Measurements from ENCODE around the gene MTARC1. TPM values are rescaled to one million over a fixed set of nuclear protein-coding genes. Genes with fewer than 3 reads are reported as not detected.

The MTARC1 gene
- total RNA-seq (not detected), polyA plus RNA-seq (not detected)

GRCh38 chr1:220786337-220787068 is at the start of gene MTARC1:
TSS of gene MTARC1 (plus strand) at chr1:220786913. CDS start at chr1:220786945, 32 bp downstream.
- Histone ChIP-seq H3K27ac (ENCODE audit: insufficient read depth, low read length, poor library complexity, severe bottlenecking) (no peak within 1 kb of the TSS), H3K4me1 (ENCODE audit: control insufficient read depth, insufficient read depth, low read length, poor library complexity, severe bottlenecking) (no peaks in the 10 kb centered on the region), H3K27me3 (ENCODE audit: control insufficient read depth, insufficient read depth, low read length) (peaks cover 10% of the 10 kb centered on the region), H3K36me3 (ENCODE audit: control insufficient read depth, insufficient read depth, low read length) (no peaks in the 10 kb centered on the region), H3K9me3 (ENCODE audit: control insufficient read depth in 2 of 2, low read length in 2 of 2) (no peaks in the 10 kb centered on the region), H3K4me3 (ENCODE audit: low read depth, low read length) (no peak within 1 kb of the TSS)
- no peak within 1 kb of the TSS for H3K27ac Mint-ChIP-seq
- no peaks in the 10 kb centered on the region for H3K36me3 Mint-ChIP-seq
- H3K27me3 Mint-ChIP-seq = peaks cover 52% of the 10 kb centered on the region
- no peaks in the 10 kb centered on the region for H3K9me3 Mint-ChIP-seq
- ATAC-seq (ENCODE audit: low read depth in 2 of 2) (no peak), DNase-seq (no peak)
- no peak within 1 kb of the TSS for H3K4me3 Mint-ChIP-seq
- H3K4me1 Mint-ChIP-seq = no peaks in the 10 kb centered on the region

GRCh38 chr1:220741349-220741748 is 45.4 kb upstream of the MTARC1 start:
- peaks cover 0 to 6% (median 0%) of the 10 kb centered on the region in 7 donors for H3K9me3 Mint-ChIP-seq
- no peaks in the 10 kb centered on the region for H3K36me3 Mint-ChIP-seq
- Histone ChIP-seq H3K4me1 (ENCODE audit: control insufficient read depth, insufficient read depth, low read length, poor library complexity, severe bottlenecking) (no peaks in the 10 kb centered on the region), H3K4me3 (ENCODE audit: low read depth, low read length) (no peak overlapping the region), H3K36me3 (ENCODE audit: control insufficient read depth, insufficient read depth, low read length) (no peaks in the 10 kb centered on the region), H3K27ac (ENCODE audit: insufficient read depth, low read length, poor library complexity, severe bottlenecking) (no peak overlapping the region), H3K27me3 (ENCODE audit: control insufficient read depth, insufficient read depth, low read length) (peaks cover 3% of the 10 kb centered on the region), H3K9me3 (ENCODE audit: control insufficient read depth in 2 of 2, low read length in 2 of 2) (no peaks in the 10 kb centered on the region)
- peaks cover 13% of the 10 kb centered on the region for H3K27me3 Mint-ChIP-seq
- peaks cover 0 to 2% (median 0%) of the 10 kb centered on the region in 4 donors for H3K4me1 Mint-ChIP-seq
- ATAC-seq (ENCODE audit: low read depth in 2 of 2) (no peak), DNase-seq (no peak)
- no peak overlapping the region for H3K27ac Mint-ChIP-seq
- no peak overlapping the region for H3K4me3 Mint-ChIP-seq

- no peak overlapping the region for H3K27ac ChIP-seq (ENCODE audit: insufficient read depth, low read length, poor library complexity, severe bottlenecking)
- H3K4me3 ChIP-seq (ENCODE audit: low read depth, low read length) = no peak overlapping the region
- H3K4me1 ChIP-seq (ENCODE audit: control insufficient read depth, insufficient read depth, low read length, poor library complexity, severe bottlenecking) = no peaks in the 10 kb centered on the region
- DNase-seq = no peak
- H3K36me3 ChIP-seq (ENCODE audit: control insufficient read depth, insufficient read depth, low read length) = no peaks in the 10 kb centered on the region
- no peak for ATAC-seq (ENCODE audit: low read depth in 2 of 2)
- H3K9me3 Mint-ChIP-seq = peaks cover 0 to 6% (median 0%) of the 10 kb centered on the region in 7 donors
- H3K27ac Mint-ChIP-seq = no peak overlapping the region
- H3K27me3 Mint-ChIP-seq = peaks cover 18% of the 10 kb centered on the region
- no peak overlapping the region for H3K4me3 Mint-ChIP-seq
- peaks cover 0 to 2% (median 0%) of the 10 kb centered on the region in 4 donors for H3K4me1 Mint-ChIP-seq
- H3K27me3 ChIP-seq (ENCODE audit: control insufficient read depth, insufficient read depth, low read length) = peaks cover 7% of the 10 kb centered on the region
- no peaks in the 10 kb centered on the region for H3K36me3 Mint-ChIP-seq
- H3K9me3 ChIP-seq (ENCODE audit: control insufficient read depth in 2 of 2, low read length in 2 of 2) = no peaks in the 10 kb centered on the region
Measured at GRCh38 chr1:220741825-220742224, 44.9 kb upstream of the MTARC1 start.

- Histone ChIP-seq H3K9me3 (ENCODE audit: control insufficient read depth in 2 of 2, low read length in 2 of 2) (no peaks in the 10 kb centered on the region), H3K27me3 (ENCODE audit: control insufficient read depth, insufficient read depth, low read length) (peaks cover 11% of the 10 kb centered on the region), H3K4me3 (ENCODE audit: low read depth, low read length) (no peak overlapping the region), H3K36me3 (ENCODE audit: control insufficient read depth, insufficient read depth, low read length) (no peaks in the 10 kb centered on the region), H3K27ac (ENCODE audit: insufficient read depth, low read length, poor library complexity, severe bottlenecking) (no peak overlapping the region), H3K4me1 (ENCODE audit: control insufficient read depth, insufficient read depth, low read length, poor library complexity, severe bottlenecking) (no peaks in the 10 kb centered on the region)
- peaks cover 0 to 6% (median 0%) of the 10 kb centered on the region in 7 donors for H3K9me3 Mint-ChIP-seq
- peaks cover 23% of the 10 kb centered on the region for H3K27me3 Mint-ChIP-seq
- H3K4me3 Mint-ChIP-seq = no peak overlapping the region
- ATAC-seq (ENCODE audit: low read depth in 2 of 2) = no peak
- no peak for DNase-seq
- no peaks in the 10 kb centered on the region for H3K36me3 Mint-ChIP-seq
- H3K4me1 Mint-ChIP-seq = peaks cover 0 to 2% (median 0%) of the 10 kb centered on the region in 4 donors
- H3K27ac Mint-ChIP-seq = peak overlapping the region in 1 of 3 donors; percentile 28
Measured at GRCh38 chr1:220742520-220742919, 44.2 kb upstream of the MTARC1 start.

- DNase-seq = no peak
- no peaks in the 10 kb centered on the region for H3K36me3 Mint-ChIP-seq
- H3K9me3 ChIP-seq (ENCODE audit: control insufficient read depth in 2 of 2, low read length in 2 of 2) = no peaks in the 10 kb centered on the region
- H3K27me3 Mint-ChIP-seq = peaks cover 51% of the 10 kb centered on the region
- no peak overlapping the region for H3K27ac Mint-ChIP-seq
- peaks cover 22% of the 10 kb centered on the region for H3K27me3 ChIP-seq (ENCODE audit: control insufficient read depth, insufficient read depth, low read length)
- H3K36me3 ChIP-seq (ENCODE audit: control insufficient read depth, insufficient read depth, low read length) = no peaks in the 10 kb centered on the region
- peaks cover 8% of the 10 kb centered on the region for H3K4me1 ChIP-seq (ENCODE audit: control insufficient read depth, insufficient read depth, low read length, poor library complexity, severe bottlenecking)
- no peak for ATAC-seq (ENCODE audit: low read depth in 2 of 2)
- H3K4me3 Mint-ChIP-seq = no peak overlapping the region
- no peak overlapping the region for H3K4me3 ChIP-seq (ENCODE audit: low read depth, low read length)
- peaks cover 0 to 6% (median under 1%) of the 10 kb centered on the region in 4 donors for H3K4me1 Mint-ChIP-seq
- H3K27ac ChIP-seq (ENCODE audit: insufficient read depth, low read length, poor library complexity, severe bottlenecking) = no peak overlapping the region
- H3K9me3 Mint-ChIP-seq = peaks cover 0 to 5% (median 0%) of the 10 kb centered on the region in 7 donors
Measured at GRCh38 chr1:220746851-220747250, 39.9 kb upstream of the MTARC1 start.

GRCh38 chr1:220747437-220748088 is 39.1 kb upstream of the MTARC1 start:
- Histone ChIP-seq H3K27ac (ENCODE audit: insufficient read depth, low read length, poor library complexity, severe bottlenecking) (no peak overlapping the region), H3K36me3 (ENCODE audit: control insufficient read depth, insufficient read depth, low read length) (no peaks in the 10 kb centered on the region), H3K4me1 (ENCODE audit: control insufficient read depth, insufficient read depth, low read length, poor library complexity, severe bottlenecking) (peaks cover 8% of the 10 kb centered on the region), H3K27me3 (ENCODE audit: control insufficient read depth, insufficient read depth, low read length) (peaks cover 22% of the 10 kb centered on the region), H3K9me3 (ENCODE audit: control insufficient read depth in 2 of 2, low read length in 2 of 2) (no peaks in the 10 kb centered on the region), H3K4me3 (ENCODE audit: low read depth, low read length) (no peak overlapping the region)
- peaks cover 52% of the 10 kb centered on the region for H3K27me3 Mint-ChIP-seq
- H3K4me3 Mint-ChIP-seq = peak overlapping the region in 2 of 4 donors; percentile 66 to 67
- H3K9me3 Mint-ChIP-seq = peaks cover 0 to 5% (median 0%) of the 10 kb centered on the region in 7 donors
- no peaks in the 10 kb centered on the region for H3K36me3 Mint-ChIP-seq
- no peak for ATAC-seq (ENCODE audit: low read depth in 2 of 2)
- peaks cover 0 to 6% (median under 1%) of the 10 kb centered on the region in 4 donors for H3K4me1 Mint-ChIP-seq
- H3K27ac Mint-ChIP-seq = no peak overlapping the region
- no peak for DNase-seq

- H3K4me3 ChIP-seq (ENCODE audit: low read depth, low read length) = no peak within 1 kb of the TSS
Measured at GRCh38 chr1:220748089-220748934, 38.4 kb upstream of the MTARC1 start, which contains the start of gene MTARC2. TSS of gene MTARC2 (plus strand) at chr1:220748322. CDS start at chr1:220748532, 210 bp downstream.

More at GRCh38 chr1:220748089-220748934, 38.4 kb upstream of the MTARC1 start, which contains the start of gene MTARC2:
- Histone ChIP-seq H3K27ac (ENCODE audit: insufficient read depth, low read length, poor library complexity, severe bottlenecking) (no peak within 1 kb of the TSS), H3K27me3 (ENCODE audit: control insufficient read depth, insufficient read depth, low read length) (peaks cover 22% of the 10 kb centered on the region), H3K36me3 (ENCODE audit: control insufficient read depth, insufficient read depth, low read length) (no peaks in the 10 kb centered on the region), H3K9me3 (ENCODE audit: control insufficient read depth in 2 of 2, low read length in 2 of 2) (no peaks in the 10 kb centered on the region), H3K4me1 (ENCODE audit: control insufficient read depth, insufficient read depth, low read length, poor library complexity, severe bottlenecking) (peaks cover 8% of the 10 kb centered on the region)
- Mint-ChIP-seq H3K4me1 (peaks cover 0 to 6% (median under 1%) of the 10 kb centered on the region in 4 donors), H3K4me3 (peak within 1 kb of the TSS in 2 of 4 donors; percentile 66 to 67), H3K36me3 (no peaks in the 10 kb centered on the region), H3K27ac (no peak within 1 kb of the TSS), H3K27me3 (peaks cover 52% of the 10 kb centered on the region), H3K9me3 (peaks cover 0 to 5% (median 0%) of the 10 kb centered on the region in 7 donors)
- DNase-seq (no peak), ATAC-seq (ENCODE audit: low read depth in 2 of 2) (peak in 1 of 2 donors; percentile 48)

All from CD4-positive, CD25-positive, alpha-beta regulatory T cell (primary cell).